Left ventricle myocardium inferior (tissue), 1 donor: ENCODE data around the gene PCIF1. TPM values are rescaled to one million over a fixed set of nuclear protein-coding genes. Genes with fewer than 3 reads are reported as not detected.

ENCODE experiments used
- DNase-seq: peaks from one replicate; pipeline ENCODE4 v3.0.0-alpha.2; 2020
- H3K27ac ChIP-seq: fragments of 200-600 bp; replicated peaks from 2 replicates; pipeline ENCODE4 v1.8.0; 2021
- H3K27me3 ChIP-seq: fragments of 200-600 bp; 2 replicates; pipeline ENCODE4 v1.8.0; 2021; ENCODE audit warnings: low read depth
- H3K36me3 ChIP-seq: fragments of 200-600 bp; 2 replicates; pipeline ENCODE4 v1.8.0; 2021
- H3K4me1 ChIP-seq: fragments of 200-600 bp; 2 replicates; pipeline ENCODE4 v1.8.0; 2021
- H3K4me3 ChIP-seq: fragments of 200-600 bp; 2 replicates; pipeline ENCODE4 v1.8.0; 2021; ENCODE audit warnings: mild to moderate bottlenecking, moderate library complexity
- H3K9me3 ChIP-seq: fragments of 200-600 bp; replicated peaks from 2 replicates; pipeline ENCODE4 v1.8.0; 2021
- intact Hi-C: fragments of 100-400 bp; cut with micrococcal nuclease; formaldehyde crosslinking; loops from one replicate; pipeline ENCODE4 v1.11.0; 2022
- long read RNA-seq: library from polyadenylated mRNA; unstranded; transcript quantifications from one replicate; pipeline ENCODE4 v2.0.0, GENCODE V29; 2021
- total RNA-seq: library from RNA; stranded (reverse); fragmentation: NEBNext Ultra II Directional; extraction: Animal tissue kit (Norgen Biotek cat#: 25700); gene quantifications from one replicate; pipeline ENCODE4 v1.2.1, GENCODE V29; 2021
- TF ChIP-seq, protein P1 (sequence below): fragments of 200-600 bp; IDR thresholded peaks from 2 replicates; pipeline ENCODE4 v1.8.0; 2021; ENCODE audit warnings: antibody characterized with exemption, mild to moderate bottlenecking, borderline replicate concordance
- donor health status: DM: no; HTN: yes; CAD: no; lungs with severe emphysema.

PCIF1 gene
- 21.9 TPM for total RNA-seq
- long read RNA-seq, transcript PCIF1-201 (17 exons, 2,747 nt): major isoform, 72 of 119 reads
- long read RNA-seq, partial matches to known transcripts: 13 of 119 reads
- long read RNA-seq, other reads (novel, unspliced or antisense): 34 of 119 reads

DNA sequence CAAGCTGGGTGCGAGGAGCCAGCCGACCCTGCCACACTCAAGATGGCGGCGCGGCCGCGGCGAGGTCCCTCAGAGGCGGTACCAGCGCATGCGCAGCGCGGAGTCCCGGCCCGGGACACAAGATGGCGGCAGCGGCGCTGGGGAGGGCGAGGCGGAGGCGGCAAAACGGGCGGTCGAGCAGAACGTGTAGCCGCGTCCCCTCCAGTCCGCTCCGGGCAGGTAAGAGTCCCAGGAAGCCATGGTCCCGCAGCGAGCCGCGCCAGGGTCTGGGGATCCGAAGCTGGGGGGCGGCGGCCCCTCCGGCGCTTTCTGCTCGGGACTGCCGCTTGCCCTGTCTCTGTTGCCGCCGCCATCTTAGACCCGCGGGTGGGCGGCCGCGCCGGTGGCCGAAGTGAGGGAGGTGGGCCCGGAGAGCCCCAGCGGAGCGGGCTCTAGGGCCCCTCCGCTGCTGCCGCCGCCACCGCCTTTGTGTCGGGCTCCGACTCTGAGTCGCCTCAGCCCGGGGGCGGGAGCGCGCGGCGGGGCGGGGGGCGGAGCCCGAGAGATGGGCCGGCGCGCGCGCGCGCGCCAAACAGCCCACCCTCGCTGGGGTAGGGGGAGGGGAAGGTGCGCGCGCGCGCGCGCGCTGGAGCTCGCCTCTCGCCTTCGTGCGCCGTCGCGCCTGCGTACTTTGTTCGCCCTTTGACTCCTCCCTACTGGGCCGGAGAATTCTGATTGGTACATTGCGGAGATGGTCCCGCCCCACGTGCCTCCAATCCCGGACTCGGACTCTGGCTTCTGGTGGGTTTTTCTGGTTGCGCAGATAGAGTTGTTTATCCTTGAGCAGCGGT, at the start of gene PCIF1:
Gene PCIF1 (plus strand): TSS at position 98 of the 830 bp plus-strand sequence. CDS start 4,317 bp downstream, outside the sequence.
- H3K27ac ChIP-seq: peak within 1 kb of the TSS; percentile 100
- peaks cover 28% of the 10 kb centered on the region for H3K36me3 ChIP-seq
- intact Hi-C loops: loop anchor here (5.0 kb wide), 1 partner anchor 42 kb away; the partner anchor contains the start of genes CTSA and NEURL2
- no peaks in the 10 kb centered on the region for H3K27me3 ChIP-seq
- H3K4me1 ChIP-seq: peaks cover 41% of the 10 kb centered on the region
- peak; percentile 98 for DNase-seq
- H3K9me3 ChIP-seq: no peaks in the 10 kb centered on the region
- TF ChIP-seq, protein P1, sequence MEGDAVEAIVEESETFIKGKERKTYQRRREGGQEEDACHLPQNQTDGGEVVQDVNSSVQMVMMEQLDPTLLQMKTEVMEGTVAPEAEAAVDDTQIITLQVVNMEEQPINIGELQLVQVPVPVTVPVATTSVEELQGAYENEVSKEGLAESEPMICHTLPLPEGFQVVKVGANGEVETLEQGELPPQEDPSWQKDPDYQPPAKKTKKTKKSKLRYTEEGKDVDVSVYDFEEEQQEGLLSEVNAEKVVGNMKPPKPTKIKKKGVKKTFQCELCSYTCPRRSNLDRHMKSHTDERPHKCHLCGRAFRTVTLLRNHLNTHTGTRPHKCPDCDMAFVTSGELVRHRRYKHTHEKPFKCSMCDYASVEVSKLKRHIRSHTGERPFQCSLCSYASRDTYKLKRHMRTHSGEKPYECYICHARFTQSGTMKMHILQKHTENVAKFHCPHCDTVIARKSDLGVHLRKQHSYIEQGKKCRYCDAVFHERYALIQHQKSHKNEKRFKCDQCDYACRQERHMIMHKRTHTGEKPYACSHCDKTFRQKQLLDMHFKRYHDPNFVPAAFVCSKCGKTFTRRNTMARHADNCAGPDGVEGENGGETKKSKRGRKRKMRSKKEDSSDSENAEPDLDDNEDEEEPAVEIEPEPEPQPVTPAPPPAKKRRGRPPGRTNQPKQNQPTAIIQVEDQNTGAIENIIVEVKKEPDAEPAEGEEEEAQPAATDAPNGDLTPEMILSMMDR: no peak
- peak within 1 kb of the TSS; percentile 100 for H3K4me3 ChIP-seq

DNA sequence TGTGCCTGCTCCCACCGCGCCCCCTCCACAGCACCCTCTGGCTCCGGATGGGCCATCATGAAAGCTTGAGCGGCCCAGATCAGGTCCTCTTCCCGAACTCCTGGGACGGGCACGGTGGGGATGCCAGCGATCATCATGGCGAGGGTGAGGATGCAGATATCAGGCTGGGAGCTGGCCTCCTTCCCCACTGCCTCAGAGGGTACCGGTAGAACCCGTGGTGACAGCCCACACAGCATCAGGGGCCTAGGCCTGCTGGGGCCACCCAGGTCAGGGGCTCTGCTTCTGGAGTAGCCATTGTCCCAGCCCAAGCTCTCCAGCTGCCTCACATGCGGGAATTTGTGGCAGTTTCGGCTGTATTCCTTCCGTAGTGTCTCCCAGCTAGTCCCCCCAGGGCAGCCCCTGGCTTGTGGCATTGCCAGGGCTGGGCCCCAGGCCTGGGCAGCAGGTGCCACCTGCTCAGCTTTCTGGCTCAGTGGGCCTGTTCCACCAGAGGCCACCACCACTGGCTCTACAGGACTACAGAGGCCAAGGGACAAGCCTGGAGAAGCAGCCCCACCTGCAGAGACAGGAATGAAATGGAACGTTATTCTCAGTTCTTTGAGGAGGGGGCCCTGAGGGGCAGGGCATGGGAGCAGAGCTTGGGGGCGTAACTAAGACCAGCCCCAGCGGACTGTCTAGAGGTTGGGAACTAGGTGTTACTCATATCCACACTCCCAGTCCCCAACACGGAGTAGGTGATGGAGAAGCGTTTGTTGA, 47.7 kb upstream of the PCIF1 start:
- peaks cover 38% of the 10 kb centered on the region for H3K36me3 ChIP-seq

DNA sequence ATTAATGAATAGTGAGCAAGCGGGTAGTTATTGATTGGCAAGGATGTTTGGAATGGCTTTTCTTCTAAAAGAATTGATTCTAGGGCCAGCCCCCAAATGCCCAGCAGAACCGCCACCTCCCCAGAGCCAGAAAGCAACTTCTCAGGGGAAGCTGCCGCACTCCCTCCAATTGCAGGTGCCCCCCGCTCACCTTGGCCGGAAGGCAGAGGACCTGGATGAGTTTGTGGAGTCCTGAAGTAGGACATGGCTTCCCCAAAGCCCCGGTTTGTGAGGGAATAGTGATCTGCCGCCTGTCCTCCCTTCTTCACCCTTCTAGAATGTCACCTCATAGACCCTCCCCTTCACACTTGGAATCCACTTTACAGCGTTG, 47.2 kb upstream of the PCIF1 start, which contains the start of gene SPATA25:
Gene SPATA25 (minus strand): TSS at position 277 of the 370 bp plus-strand sequence. CDS start 32 bp downstream, at position 245.
- intact Hi-C loops: no loop called here
- TF ChIP-seq, protein P1: no peak
- H3K4me1 ChIP-seq: peaks cover 57% of the 10 kb centered on the region

More for the DNA sequence above, 47.7 kb upstream of the PCIF1 start:
- Histone ChIP-seq H3K27me3 (no peaks in the 10 kb centered on the region), H3K9me3 (no peaks in the 10 kb centered on the region), H3K27ac (no peak overlapping the region), H3K4me3 (no peak overlapping the region), H3K4me1 (peaks cover 57% of the 10 kb centered on the region)
- TF ChIP-seq, protein P1: no peak
- DNase-seq: no peak
- intact Hi-C loops: no loop called here

DNA sequence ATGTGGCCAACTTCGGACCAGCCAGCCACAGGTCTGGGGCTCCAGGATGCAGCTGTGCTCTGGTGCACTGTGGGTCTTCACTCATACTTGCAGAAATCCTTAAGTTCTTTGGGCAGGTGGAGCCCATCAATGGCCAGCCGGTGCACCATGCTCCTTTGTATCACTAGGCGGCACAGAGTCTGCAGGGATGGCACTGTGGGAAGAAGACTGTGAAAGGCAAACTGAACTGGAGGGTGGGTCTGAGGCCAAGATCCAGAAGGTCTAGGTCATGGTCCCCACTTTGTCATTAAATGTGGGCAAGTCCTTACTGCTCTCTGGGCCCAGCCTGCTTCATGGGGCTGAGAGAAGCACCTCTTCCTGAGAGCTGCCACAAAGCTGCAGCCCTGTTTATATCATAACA, 45.8 kb upstream of the PCIF1 start:
- H3K36me3 ChIP-seq: peaks cover 40% of the 10 kb centered on the region
- no peak overlapping the region for H3K4me3 ChIP-seq
- H3K4me1 ChIP-seq: peaks cover 59% of the 10 kb centered on the region
- no peak for DNase-seq
- H3K27me3 ChIP-seq: no peaks in the 10 kb centered on the region
- TF ChIP-seq, protein P1: no peak
- H3K9me3 ChIP-seq: no peaks in the 10 kb centered on the region
- H3K27ac ChIP-seq: no peak overlapping the region
- intact Hi-C loops: no loop called here

More for the DNA sequence above, 47.2 kb upstream of the PCIF1 start, which contains the start of gene SPATA25:
- no peak within 1 kb of the TSS for H3K4me3 ChIP-seq
- no peaks in the 10 kb centered on the region for H3K27me3 ChIP-seq
- no peak within 1 kb of the TSS for H3K27ac ChIP-seq
- no peak for DNase-seq
- H3K9me3 ChIP-seq: no peaks in the 10 kb centered on the region
- H3K36me3 ChIP-seq: peaks cover 39% of the 10 kb centered on the region
